SK-N-SH (cell line): ENCODE measurements around the gene USP1.

Experiments
- CTCF ChIP-seq: fragments of 200-600 bp; sonication (generic); IDR thresholded peaks from 2 replicates; pipeline ENCODE4 v1.6.1; 2017; ENCODE audit warnings: antibody characterized with exemption, mild to moderate bottlenecking, moderate library complexity
- EP300 ChIP-seq, 2 experiments: IDR thresholded peaks; 2 replicates each; pipeline versions ENCODE4 v1.4.0 to v1.6.1; 2012; ENCODE audit warnings: borderline replicate concordance in 1 of 2, low read depth in 1 of 2, low read length in 1 of 2
- FOSL2 ChIP-seq: IDR thresholded peaks from 2 replicates; pipeline ENCODE4 v1.4.0; 2012; ENCODE audit warnings: low read depth, mild to moderate bottlenecking, moderate library complexity, borderline replicate concordance
- FOXM1 ChIP-seq: IDR thresholded peaks from 2 replicates; pipeline ENCODE4 v1.4.0; 2012; ENCODE audit warnings: low read depth, mild to moderate bottlenecking
- GATA2 ChIP-seq: sonication (generic); formaldehyde crosslinking; IDR thresholded peaks from 2 replicates; pipeline ENCODE4 v1.5.0; 2020; ENCODE audit warnings: mild to moderate bottlenecking, missing genetic modification reagents
- MAX ChIP-seq: IDR thresholded peaks from 2 replicates; pipeline ENCODE4 v1.4.0; 2012; ENCODE audit warnings: low read depth
- POLR2AphosphoS5 ChIP-seq: IDR thresholded peaks from 2 replicates; pipeline ENCODE4 v1.6.1; 2012; ENCODE audit warnings: low read depth, low read length
- RCOR1 ChIP-seq: fragments of 150-350 bp; IDR thresholded peaks from 2 replicates; pipeline ENCODE4 v1.6.1; 2017; ENCODE audit warnings: antibody characterized with exemption, low read length
- TAF1 ChIP-seq: IDR thresholded peaks from 2 replicates; pipeline ENCODE4 v1.6.1; 2012; ENCODE audit warnings: low read depth, mild to moderate bottlenecking, low read length, moderate library complexity, borderline replicate concordance
- USF2 ChIP-seq: fragments of 150-350 bp; IDR thresholded peaks from 2 replicates; pipeline ENCODE4 v1.6.1; 2017; ENCODE audit warnings: antibody characterized with exemption, low read length, low read depth, borderline replicate concordance

- no peak for TF ChIP-seq POLR2AphosphoS5
- TF ChIP-seq EP300 (IDR thresholded peaks at IDR 0.05; ENCODE audit: borderline replicate concordance in 1 of 2, low read depth in 1 of 2, low read length in 1 of 2), result no peak
- TF ChIP-seq FOSL2, result no peak
- no peak for TF ChIP-seq CTCF
- no peak for TF ChIP-seq GATA2
- TF ChIP-seq FOXM1, result no peak
- no peak for TF ChIP-seq TAF1
- TF ChIP-seq MAX, result no peak
- no peak for TF ChIP-seq RCOR1
- TF ChIP-seq USF2, result no peak
Measured at GRCh38 chr1:62439652-62440371, 3.0 kb downstream of the USP1 start.
